SK-N-MC (cell line): ENCODE data around the gene EPHA5.

Experiments
- DNase-seq: peaks from one replicate; pipeline ENCODE4 v3.0.0-alpha.2; 2011; ENCODE audit warnings: low read depth, low spot score
- H3K27ac ChIP-seq: fragments of 200-600 bp; sonication (generic); 2 replicates; pipeline ENCODE4 v1.5.1; 2016; ENCODE audit warnings: mixed run types
- H3K36me3 ChIP-seq: fragments of 200-600 bp; sonication (generic); 2 replicates; pipeline ENCODE4 v1.6.1; 2017; ENCODE audit warnings: antibody characterized with exemption, low read length, mixed read lengths; ENCODE audit not compliant: insufficient read depth
- H3K4me3 ChIP-seq: fragments of 200-600 bp; sonication (generic); 2 replicates; pipeline ENCODE4 v1.5.1; 2016
- H3K9ac ChIP-seq: fragments of 200-600 bp; sonication (generic); 2 replicates; pipeline ENCODE4 v1.8.0; 2017; ENCODE audit warnings: mixed run types, mixed read lengths; ENCODE audit not compliant: insufficient read length
- H3K9me3 ChIP-seq: fragments of 200-600 bp; sonication (generic); 2 replicates; pipeline ENCODE4 v1.6.1; 2017; ENCODE audit warnings: low read depth, mild to moderate bottlenecking, antibody characterized with exemption, low read length, moderate library complexity, mixed read lengths
- EZH2 ChIP-seq: fragments of 200-600 bp; sonication (generic); IDR thresholded peaks from one replicate; pipeline ENCODE4 v1.6.1; 2017; ENCODE audit warnings: antibody characterized with exemption
- FOXP2 ChIP-seq: optimal IDR thresholded peaks from 2 replicates; pipeline ENCODE3; 2011; ENCODE audit warnings: mild to moderate bottlenecking, moderate library complexity; ENCODE audit not compliant: insufficient read depth; ENCODE audit errors: extremely low read length, control extremely low read depth
- POLR2AphosphoS5 ChIP-seq: IDR thresholded peaks from 2 replicates; pipeline ENCODE4 v1.6.1; 2012; ENCODE audit warnings: mild to moderate bottlenecking, low read depth, low read length, borderline replicate concordance

EPHA5 gene

GRCh38 chr4:65670331-65671031 is at the start of gene EPHA5:
Gene EPHA5 (minus strand): TSS chr4:65670489. CDS start chr4:65669742, 747 bp downstream.
- no peaks in the 10 kb centered on the region for H3K36me3 ChIP-seq
- peak within 1 kb of the TSS; percentile 80 for H3K4me3 ChIP-seq
- no peak within 1 kb of the TSS; the same call in 1 of the 2 replicates for H3K27ac ChIP-seq
- no peak for DNase-seq
- TF ChIP-seq POLR2AphosphoS5 (peak; percentile 54; the same call in 1 of the 2 replicates), EZH2 (no peak), FOXP2 (no peak)
- peak within 1 kb of the TSS; percentile 59 for H3K9ac ChIP-seq
- H3K9me3 ChIP-seq, result no peaks in the 10 kb centered on the region

DNA sequence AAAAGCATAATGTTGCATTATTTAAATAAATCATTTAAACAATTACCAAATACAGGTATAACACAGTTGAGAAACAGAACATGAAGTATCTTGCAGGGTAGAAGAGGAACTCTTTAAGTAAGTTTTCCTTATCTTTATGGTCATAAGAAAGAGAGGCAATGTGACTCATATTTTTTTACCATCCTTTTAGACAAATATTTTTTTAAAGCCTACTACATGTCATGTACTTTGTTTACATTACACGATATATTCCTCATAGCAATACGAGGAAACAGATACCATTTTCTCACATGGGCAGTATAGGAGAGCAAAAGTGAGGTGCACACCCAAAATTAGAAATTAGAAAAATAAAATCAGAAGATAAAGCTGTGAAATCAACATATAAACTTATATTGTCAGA is 49.3 kb upstream of the EPHA5 start:
- H3K4me3 ChIP-seq, result no peak overlapping the region
- no peak overlapping the region for H3K9ac ChIP-seq
- DNase-seq, result no peak
- no peak overlapping the region for H3K27ac ChIP-seq
- no peaks in the 10 kb centered on the region for H3K36me3 ChIP-seq
- TF ChIP-seq POLR2AphosphoS5, result no peak
- TF ChIP-seq EZH2, result no peak
- no peak for TF ChIP-seq FOXP2
- H3K9me3 ChIP-seq, result no peaks in the 10 kb centered on the region

GRCh38 chr4:65698631-65699030 is 28.3 kb upstream of the EPHA5 start:
- Histone ChIP-seq H3K4me3 (no peak overlapping the region), H3K36me3 (no peaks in the 10 kb centered on the region), H3K9ac (peak overlapping the region; percentile 31), H3K27ac (peak overlapping the region; percentile 94), H3K9me3 (no peaks in the 10 kb centered on the region)
- DNase-seq, result peak; percentile 92
- TF ChIP-seq POLR2AphosphoS5, result no peak; the same call in 1 of the 2 replicates
- TF ChIP-seq FOXP2, result no peak
- no peak for TF ChIP-seq EZH2

- no peaks in the 10 kb centered on the region for H3K36me3 ChIP-seq
- no peak for TF ChIP-seq FOXP2
- TF ChIP-seq EZH2, result no peak
- no peak for TF ChIP-seq POLR2AphosphoS5
- H3K9me3 ChIP-seq, result no peaks in the 10 kb centered on the region
Observed at GRCh38 chr4:65696436-65696835, 26.1 kb upstream of the EPHA5 start.

DNA sequence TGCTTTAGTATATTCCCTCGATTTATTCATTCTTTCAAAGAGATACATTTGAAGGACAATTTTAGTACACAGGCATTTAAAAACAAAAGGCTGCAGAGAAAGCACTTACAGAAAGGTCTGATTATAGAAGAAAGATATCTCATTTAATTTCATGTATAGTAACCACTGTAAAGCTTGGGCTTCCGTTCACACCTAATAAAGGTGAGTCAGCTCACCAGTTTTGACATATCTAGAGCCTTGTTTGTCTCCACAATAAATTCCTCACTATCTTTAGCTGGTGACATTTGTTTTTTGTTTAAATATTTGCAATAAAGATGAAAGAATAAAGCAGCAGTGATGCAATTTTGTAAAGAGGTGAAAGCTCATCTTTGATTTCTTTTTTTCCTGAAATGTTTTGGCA is 1.1 kb upstream of the EPHA5 start:
- no peak overlapping the region for H3K4me3 ChIP-seq
- TF ChIP-seq EZH2 (no peak), FOXP2 (no peak), POLR2AphosphoS5 (no peak)

More at GRCh38 chr4:65696436-65696835, 26.1 kb upstream of the EPHA5 start:
- no peak overlapping the region for H3K4me3 ChIP-seq
- no peak overlapping the region for H3K27ac ChIP-seq
- H3K9ac ChIP-seq, result peak overlapping the region; percentile 14
- DNase-seq, result no peak

DNA sequence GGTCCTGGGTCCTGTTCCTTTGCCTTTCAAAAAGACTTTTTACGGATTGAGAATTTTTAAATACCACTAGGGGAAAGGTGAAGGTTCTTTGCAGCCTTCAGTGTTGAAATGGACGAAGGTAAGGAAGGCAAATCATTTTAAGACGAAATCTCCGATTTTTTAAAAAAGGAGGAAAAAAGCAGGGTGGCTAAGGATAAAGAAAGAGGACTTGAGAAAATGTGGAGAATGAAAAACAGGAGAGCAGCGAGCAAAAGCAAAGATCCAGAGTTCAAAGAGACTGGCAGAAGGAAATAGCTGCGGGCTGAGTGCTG is 314 bp downstream of the EPHA5 start:
- peak overlapping the region; percentile 59 for H3K9ac ChIP-seq
- no peaks in the 10 kb centered on the region for H3K9me3 ChIP-seq
- H3K36me3 ChIP-seq, result no peaks in the 10 kb centered on the region
- H3K27ac ChIP-seq, result no peak overlapping the region; the same call in 1 of the 2 replicates
- no peak for DNase-seq
- TF ChIP-seq FOXP2, result no peak
- no peak for TF ChIP-seq EZH2
- TF ChIP-seq POLR2AphosphoS5, result no peak
- H3K4me3 ChIP-seq, result peak overlapping the region; percentile 80

More for the DNA sequence above, 1.1 kb upstream of the EPHA5 start:
- H3K9me3 ChIP-seq, result no peaks in the 10 kb centered on the region
- no peak for DNase-seq
- no peak overlapping the region for H3K9ac ChIP-seq
- H3K27ac ChIP-seq, result no peak overlapping the region
- no peaks in the 10 kb centered on the region for H3K36me3 ChIP-seq

- Histone ChIP-seq H3K36me3 (no peaks in the 10 kb centered on the region), H3K4me3 (peak overlapping the region; percentile 80), H3K9ac (peak overlapping the region; percentile 59), H3K9me3 (no peaks in the 10 kb centered on the region), H3K27ac (no peak overlapping the region)
- no peak for DNase-seq
- no peak for TF ChIP-seq EZH2
- TF ChIP-seq FOXP2, result no peak
- no peak for TF ChIP-seq POLR2AphosphoS5
Observed at GRCh38 chr4:65669111-65670019, 924 bp downstream of the EPHA5 start.
